Smooth muscle cell of the brain vasculature (primary cell): ENCODE results near the gene ARID3C.
A peak's percentile ranks its signal among the peaks of the same experiment; 100 is the strongest.

Source experiments
- DNase-seq: peaks from one replicate; pipeline ENCODE4 v3.0.0-alpha.2; 2012; ENCODE audit warnings: low read depth, low spot score

The ARID3C gene

DNA sequence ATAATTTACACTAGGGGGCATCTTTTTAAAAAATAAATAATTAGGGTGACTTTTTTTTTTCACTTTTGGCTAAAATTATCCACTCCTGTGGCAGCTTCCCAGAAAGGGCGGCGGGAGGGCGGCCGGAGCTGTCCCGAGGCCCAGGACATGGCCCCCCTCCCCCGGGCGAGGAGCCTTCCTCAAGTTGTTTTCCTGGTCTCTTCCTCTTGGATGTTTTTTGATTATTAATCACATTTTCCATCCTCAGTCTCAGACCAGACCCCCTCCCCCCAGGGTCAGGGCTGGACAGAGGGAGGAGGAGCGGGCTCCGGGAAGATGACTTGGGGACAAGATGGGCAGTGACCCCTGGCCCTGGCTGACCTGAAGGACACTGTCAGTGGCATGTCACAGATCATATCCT, 34.7 kb downstream of the ARID3C start:
- DNase-seq: no peak

DNA sequence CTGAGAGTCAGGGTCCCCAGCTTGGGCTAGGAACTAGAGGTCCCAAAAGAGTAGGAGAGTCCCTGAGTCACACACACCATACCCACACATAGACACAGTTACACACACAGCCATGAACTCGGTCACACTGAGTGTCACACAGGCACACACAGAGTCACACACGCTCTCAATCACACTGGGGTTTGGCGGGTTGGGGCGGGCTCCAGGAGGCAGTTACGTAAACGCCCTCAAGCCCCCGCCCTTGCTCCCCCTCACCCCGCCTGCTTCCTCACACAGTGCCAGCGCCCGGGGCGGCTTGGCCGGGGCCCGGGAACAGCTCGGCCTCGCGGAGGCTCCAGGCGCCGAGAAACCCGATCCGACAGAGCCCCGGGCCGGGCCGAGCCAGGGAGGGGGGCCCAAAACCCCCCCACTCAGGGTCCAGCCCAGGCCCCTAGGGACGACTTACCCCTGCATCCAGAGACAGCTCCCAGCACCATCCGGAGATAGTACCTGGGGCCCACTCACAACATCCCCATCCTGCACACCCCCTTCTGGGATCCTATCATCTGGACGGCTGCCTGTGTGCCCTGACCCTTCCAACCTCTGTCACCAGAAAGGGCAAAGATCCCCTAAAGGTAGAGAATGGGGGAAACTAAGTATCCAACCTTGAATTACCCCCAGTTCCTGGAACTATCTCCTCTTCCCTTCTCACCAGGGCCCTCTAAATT, 35.8 kb downstream of the ARID3C start:
- no peak for DNase-seq

- no peak for DNase-seq
Measured at GRCh38 chr9:34591917-34592866, 36.7 kb downstream of the ARID3C start.

DNA sequence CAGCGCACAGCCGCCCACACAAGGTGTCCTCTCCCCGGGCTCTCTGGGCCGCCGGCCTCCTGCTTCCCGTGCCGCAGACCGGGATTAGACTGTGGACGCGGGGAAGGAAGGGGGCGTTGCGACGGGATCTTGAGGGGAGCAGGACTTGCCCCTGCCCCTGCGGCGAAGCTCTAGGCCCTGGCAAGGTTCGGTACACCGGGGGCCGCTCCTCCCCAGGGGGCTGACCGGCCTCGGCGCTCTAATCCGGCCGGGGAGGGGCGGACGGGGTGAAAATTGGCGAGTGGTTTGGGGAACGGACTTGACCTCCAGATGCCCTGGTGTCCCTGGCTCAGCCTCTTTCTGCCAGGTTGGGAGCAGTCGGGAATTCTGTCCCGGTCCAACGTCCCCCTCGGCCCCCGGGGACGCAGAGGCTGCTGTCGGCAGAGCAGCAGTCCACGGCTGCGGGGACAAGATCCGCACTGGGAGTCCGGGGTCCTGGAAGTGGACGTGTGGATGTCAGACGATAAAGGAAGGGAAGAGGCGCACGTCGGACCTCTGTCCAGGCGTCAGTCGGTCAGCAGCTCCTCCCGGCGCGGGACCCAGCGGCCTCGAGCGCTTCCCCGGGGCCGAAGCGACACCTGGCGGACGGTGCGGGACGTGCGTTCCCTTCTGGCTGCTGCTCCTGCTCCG, 37.5 kb downstream of the ARID3C start:
- peak; percentile 32 for DNase-seq

DNA sequence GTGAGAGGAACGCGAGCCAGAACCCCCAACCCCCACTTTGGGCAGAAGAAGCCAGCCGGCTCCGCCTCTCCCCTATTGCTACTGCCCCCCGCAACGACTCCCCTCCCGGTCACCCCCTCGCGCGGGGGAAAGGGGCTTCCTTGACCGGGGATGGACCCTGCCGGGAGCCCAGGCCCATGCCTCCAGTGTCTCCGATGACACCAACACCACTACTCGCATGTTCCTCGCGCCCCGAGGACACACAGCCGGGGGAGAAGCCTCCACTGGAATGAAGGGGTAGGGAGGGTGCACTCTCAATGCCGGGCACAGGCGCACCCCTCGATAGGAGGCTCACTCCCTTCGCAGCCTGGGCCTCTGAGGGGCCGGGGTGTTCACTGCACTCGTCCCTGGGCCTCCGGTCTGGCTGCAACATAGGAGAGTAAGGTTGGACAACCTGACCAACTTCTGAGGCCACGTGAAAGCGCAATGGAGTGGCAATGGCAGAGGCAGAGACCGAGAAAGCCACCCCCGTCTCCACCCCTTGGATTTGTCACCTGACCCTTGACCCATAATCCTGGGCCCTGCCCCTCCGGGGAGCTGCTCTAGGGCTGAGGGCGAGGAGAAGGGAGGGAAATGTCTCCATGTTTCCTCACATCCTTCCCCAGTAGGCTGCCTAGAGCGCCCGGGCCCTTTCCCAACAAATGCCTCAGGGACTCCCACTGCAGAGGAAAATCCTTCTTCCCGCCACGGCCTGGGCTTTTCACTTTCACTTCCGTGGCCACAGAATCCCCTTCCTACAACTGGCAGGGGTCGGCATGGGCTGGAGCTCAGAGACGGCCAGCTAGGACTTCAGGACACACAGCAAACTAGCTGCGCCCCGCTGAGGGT, 38.3 kb downstream of the ARID3C start:
- no peak for DNase-seq

DNA sequence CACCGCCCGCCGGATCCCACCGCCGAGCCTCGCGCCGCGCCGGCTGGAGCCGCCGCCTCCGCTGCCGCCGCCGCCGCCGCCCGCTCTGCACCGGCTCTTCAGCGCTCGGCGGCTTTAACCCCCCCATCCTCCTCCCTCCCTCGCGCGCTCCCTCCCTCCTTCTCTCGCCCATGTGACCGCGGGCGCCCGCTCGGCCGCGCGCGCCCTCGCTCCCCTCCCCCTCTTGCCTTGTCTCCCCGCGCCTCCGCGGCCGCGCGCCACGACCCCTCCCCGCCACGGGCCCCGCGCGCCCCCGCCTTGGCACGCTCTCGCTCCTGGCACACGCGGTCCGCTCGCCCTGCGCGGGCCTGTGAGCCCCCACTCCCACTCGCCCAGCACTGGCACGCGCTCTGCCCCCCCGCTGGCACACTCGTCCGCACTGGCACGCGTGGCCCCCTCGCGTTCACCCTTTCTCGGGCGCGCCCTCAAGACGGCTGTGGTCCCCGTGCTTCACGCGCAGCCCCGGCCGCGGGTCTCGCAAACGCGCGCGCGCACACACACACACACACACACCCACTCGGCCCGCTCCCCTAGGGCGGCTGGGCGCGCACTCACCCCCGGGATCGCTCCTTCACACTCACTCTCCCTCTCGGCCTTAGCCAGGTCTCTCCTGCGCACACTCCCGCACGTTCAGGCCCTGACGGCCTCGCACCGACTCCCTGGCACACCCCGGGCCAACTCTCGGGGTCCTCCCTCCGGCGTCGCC, 39.1 kb downstream of the ARID3C start, which contains the start of gene CNTFR:
Gene CNTFR (minus strand): TSS at position 89 of the 745 bp plus-strand sequence. CDS start 20,743 bp downstream, outside the sequence.
- no peak for DNase-seq

DNA sequence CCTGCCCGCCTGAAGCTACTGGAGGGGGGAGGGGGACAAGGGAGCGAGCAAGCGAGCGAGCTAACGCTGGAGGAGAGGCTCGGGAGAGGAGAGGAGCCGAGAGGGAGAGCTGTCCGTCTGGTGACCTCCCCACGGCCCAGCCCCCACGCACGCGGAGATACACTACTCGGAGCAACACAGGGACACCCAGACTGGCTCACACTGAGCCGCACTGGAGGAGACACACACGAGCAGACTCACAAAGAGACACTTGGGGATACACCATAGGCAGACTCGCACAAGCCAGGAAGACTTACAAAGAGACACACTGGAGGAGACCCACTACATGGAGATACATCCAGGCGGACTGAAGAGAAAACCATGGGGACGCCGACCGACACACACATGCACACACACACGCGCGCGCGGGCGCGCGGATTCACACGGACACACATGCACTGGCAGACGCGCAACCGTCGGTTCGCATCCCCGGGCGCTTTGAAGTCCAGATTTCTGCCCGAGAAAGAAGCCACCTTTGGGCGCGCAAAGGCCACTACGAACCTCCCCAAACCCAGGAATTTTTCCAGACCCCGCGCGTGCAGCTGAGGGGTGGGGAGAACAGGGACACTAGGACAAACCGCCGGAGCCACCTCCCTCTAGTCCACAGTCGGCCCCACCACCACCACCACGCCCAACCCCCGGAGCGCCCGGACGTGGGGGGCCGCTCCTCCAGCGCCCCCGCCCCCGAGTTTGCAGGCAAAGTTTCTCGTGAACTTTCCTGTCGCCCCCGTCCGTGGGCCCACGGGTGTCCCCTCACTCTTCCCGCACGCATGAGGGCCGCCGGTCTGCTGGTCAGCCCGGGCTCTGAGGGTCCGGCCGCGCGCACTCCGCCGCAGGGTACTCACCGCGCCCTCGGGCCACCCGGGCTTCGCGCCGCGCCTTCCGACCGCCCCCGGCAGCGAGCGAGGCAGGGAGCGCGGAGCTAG, 39.9 kb downstream of the ARID3C start:
- DNase-seq: no peak

- no peak for DNase-seq
Measured at GRCh38 chr9:34587271-34587670, 41.6 kb downstream of the ARID3C start.

GRCh38 chr9:34585946-34586669, 42.8 kb downstream of the ARID3C start:
- DNase-seq: no peak

- no peak for DNase-seq
Measured at GRCh38 chr9:34584970-34585369, 43.9 kb downstream of the ARID3C start.

DNA sequence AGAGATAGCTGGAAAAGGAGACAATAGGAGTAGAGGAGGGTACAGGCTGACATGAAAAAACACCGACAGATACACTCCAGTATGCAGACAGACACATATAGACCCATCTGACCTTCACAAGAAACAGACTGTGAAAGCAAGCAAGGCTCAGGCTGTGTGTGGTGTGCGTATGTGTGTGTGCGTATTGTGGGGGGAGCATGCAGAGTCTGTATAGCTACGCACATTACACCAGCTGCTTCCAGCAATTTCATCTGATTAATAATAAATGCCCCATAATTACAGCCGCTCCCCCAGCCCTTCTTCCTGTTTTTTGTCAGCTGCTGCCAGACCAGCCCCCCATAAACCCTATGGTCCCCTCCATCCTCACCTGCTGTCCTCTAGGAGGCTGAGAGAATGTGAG, 46.1 kb downstream of the ARID3C start:
- no peak for DNase-seq

- DNase-seq: no peak
Measured at GRCh38 chr9:34581318-34581717, 47.5 kb downstream of the ARID3C start.

GRCh38 chr9:34580358-34580757, 48.5 kb downstream of the ARID3C start:
- no peak for DNase-seq

DNA sequence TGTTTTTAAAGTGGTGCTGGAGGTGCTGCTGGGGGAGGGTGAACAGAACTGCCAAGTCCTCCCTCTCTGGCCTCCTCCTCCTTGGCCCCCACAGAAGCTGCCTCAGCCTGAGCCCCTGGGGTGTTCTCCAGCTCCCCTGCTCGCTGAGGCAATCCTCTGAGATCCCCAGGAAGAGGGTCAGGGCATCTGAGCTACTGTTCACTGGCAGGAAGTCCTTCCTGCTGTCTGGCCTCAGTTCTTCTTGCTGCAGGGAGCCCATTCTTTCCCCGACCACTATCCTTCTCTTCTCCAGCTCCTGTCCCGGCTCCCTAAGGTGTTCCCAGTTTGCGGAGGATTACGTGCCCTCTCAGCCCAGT, 49.1 kb downstream of the ARID3C start:
- DNase-seq: no peak

DNA sequence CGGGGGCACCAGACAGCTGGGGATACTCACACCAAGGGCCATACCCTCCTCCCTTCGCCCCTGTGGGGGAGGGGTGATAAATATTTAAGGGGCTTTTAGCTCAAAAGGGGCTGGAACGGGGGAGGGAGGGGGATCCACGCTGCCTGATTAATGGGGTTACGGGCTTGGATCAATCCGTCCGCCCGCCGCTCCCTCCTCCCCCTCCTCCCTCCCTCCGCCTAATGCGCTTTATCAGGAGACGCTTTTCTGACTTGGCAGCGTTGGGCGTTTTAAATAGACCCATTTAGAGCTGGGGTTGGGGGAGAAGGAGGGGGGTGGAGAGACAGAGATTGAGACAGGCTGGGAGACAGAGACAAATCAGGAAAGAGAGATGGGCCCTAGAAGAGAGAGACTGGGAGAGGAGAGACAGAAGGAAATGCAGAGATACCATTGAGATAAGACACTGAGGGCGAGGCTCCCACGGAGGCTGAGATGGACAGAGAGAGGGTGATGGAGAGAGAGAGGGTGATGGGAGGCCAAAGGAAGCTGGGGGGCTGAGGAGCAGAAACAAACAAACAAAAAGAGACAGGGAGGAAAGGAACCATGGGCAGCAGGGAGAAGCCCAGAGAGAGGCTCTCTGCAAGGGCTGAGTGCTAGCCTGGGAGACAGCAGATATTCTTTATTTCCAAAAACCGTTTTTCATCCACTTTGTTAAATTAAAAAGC, 49.6 kb downstream of the ARID3C start:
- no peak for DNase-seq

GRCh38 chr9:34578241-34579103, 50.4 kb downstream of the ARID3C start:
- DNase-seq: no peak
